ENCODE data around the gene HAAO.

GRCh38 chr2:42828487-42829425, 36.4 kb upstream of the HAAO start:
- peak; percentile 95 for TF ChIP-seq CTCF (IDR thresholded peaks at IDR 0.05)
- TF ChIP-seq TCF7L2 (IDR thresholded peaks at IDR 0.05; ENCODE audit: low read depth, low read length), result no peak
- no peak for TF ChIP-seq SIN3A (IDR thresholded peaks at IDR 0.05; ENCODE audit: borderline replicate concordance, insufficient read depth, low read depth, low read length)
- TF ChIP-seq, protein P1, sequence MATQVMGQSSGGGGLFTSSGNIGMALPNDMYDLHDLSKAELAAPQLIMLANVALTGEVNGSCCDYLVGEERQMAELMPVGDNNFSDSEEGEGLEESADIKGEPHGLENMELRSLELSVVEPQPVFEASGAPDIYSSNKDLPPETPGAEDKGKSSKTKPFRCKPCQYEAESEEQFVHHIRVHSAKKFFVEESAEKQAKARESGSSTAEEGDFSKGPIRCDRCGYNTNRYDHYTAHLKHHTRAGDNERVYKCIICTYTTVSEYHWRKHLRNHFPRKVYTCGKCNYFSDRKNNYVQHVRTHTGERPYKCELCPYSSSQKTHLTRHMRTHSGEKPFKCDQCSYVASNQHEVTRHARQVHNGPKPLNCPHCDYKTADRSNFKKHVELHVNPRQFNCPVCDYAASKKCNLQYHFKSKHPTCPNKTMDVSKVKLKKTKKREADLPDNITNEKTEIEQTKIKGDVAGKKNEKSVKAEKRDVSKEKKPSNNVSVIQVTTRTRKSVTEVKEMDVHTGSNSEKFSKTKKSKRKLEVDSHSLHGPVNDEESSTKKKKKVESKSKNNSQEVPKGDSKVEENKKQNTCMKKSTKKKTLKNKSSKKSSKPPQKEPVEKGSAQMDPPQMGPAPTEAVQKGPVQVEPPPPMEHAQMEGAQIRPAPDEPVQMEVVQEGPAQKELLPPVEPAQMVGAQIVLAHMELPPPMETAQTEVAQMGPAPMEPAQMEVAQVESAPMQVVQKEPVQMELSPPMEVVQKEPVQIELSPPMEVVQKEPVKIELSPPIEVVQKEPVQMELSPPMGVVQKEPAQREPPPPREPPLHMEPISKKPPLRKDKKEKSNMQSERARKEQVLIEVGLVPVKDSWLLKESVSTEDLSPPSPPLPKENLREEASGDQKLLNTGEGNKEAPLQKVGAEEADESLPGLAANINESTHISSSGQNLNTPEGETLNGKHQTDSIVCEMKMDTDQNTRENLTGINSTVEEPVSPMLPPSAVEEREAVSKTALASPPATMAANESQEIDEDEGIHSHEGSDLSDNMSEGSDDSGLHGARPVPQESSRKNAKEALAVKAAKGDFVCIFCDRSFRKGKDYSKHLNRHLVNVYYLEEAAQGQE (IDR thresholded peaks at IDR 0.05; ENCODE audit: insufficient read depth in 1 of 2, low read depth in 2 of 2, low read length in 1 of 2), result no peak
- TF ChIP-seq POLR2AphosphoS5 (IDR thresholded peaks at IDR 0.05; ENCODE audit: low read depth, low read length), result no peak
